ENCODE results near the gene STUB1. TPM values are rescaled to one million over a fixed set of nuclear protein-coding genes. Genes with fewer than 3 reads are reported as not detected.

Gene STUB1
- total RNA-seq, 1 donor from 2014 or later, result 78.3 TPM

DNA sequence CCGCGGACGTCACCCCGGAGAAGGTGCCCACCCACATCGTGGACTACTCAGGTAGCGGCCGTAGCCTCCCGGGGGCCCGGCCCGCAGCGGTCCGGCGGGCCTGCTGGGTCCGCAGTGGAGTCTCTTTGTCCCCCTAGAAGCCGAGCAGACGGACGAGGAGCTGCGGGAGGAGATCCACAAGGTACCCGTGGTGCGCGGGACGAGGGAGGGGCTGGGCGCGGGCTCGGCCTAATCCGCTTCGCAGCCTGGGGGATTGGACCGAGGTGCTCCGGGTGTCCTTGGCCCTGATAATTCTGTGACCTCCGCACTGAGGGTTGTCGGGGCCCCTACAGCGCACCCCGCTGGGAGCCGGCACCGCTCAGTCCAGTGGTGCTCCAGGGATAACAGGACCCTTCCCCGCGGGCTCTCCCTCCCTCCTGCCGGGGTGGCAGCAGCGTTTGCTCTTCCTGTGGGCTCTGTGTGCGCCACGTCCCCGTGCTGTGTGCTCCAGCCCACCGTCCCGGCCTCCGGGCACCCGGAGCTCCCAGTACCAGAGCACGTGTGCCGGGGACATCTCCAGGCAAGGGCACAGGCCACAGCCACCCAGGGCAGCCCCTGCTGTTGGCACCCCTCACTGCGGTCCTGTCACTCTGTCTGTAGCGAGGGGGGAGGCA is 11.6 kb upstream of the STUB1 start:
- no peaks in the 10 kb centered on the region for H3K36me3 Mint-ChIP-seq (ENCODE audit: unreplicated experiment)
- H3K27me3 Mint-ChIP-seq (ENCODE audit: unreplicated experiment), result peaks cover 2% of the 10 kb centered on the region
- peaks cover 2% of the 10 kb centered on the region for H3K4me1 Mint-ChIP-seq (ENCODE audit: low read depth, unreplicated experiment)
- peak overlapping the region; percentile 65 for H3K4me3 Mint-ChIP-seq (ENCODE audit: unreplicated experiment)
- no peak overlapping the region for H3K27ac Mint-ChIP-seq (ENCODE audit: unreplicated experiment)
- no peak for DNase-seq
- peaks cover 2% of the 10 kb centered on the region for H3K9me3 Mint-ChIP-seq (ENCODE audit: unreplicated experiment)
- TF ChIP-seq, protein P1, sequence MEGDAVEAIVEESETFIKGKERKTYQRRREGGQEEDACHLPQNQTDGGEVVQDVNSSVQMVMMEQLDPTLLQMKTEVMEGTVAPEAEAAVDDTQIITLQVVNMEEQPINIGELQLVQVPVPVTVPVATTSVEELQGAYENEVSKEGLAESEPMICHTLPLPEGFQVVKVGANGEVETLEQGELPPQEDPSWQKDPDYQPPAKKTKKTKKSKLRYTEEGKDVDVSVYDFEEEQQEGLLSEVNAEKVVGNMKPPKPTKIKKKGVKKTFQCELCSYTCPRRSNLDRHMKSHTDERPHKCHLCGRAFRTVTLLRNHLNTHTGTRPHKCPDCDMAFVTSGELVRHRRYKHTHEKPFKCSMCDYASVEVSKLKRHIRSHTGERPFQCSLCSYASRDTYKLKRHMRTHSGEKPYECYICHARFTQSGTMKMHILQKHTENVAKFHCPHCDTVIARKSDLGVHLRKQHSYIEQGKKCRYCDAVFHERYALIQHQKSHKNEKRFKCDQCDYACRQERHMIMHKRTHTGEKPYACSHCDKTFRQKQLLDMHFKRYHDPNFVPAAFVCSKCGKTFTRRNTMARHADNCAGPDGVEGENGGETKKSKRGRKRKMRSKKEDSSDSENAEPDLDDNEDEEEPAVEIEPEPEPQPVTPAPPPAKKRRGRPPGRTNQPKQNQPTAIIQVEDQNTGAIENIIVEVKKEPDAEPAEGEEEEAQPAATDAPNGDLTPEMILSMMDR (IDR thresholded peaks at IDR 0.05; ENCODE audit: partially characterized antibody, unreplicated experiment), result no peak

DNA sequence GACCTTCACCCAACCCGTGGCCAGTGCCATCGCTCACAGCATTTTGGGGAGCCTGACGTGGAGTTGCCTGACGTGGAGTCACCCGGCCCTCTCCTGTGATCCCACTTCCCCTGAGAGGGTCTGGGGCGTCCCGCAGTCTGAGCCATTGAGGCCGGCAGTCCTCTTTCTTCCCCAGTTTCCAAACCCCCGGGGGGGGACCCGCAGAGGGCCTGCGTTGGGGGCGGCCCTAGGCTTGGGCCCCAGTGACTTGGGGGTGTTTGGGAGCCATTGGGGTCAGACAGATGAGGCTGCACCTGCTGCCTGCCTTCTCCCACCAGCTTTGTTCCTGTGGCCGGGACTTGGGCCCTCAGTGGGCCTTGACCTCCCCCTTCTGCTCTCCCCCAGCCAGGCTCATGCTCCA is 10.5 kb upstream of the STUB1 start:
- H3K27me3 Mint-ChIP-seq (ENCODE audit: unreplicated experiment), result peaks cover 4% of the 10 kb centered on the region
- DNase-seq, result no peak
- no peak overlapping the region for H3K27ac Mint-ChIP-seq (ENCODE audit: unreplicated experiment)
- H3K36me3 Mint-ChIP-seq (ENCODE audit: unreplicated experiment), result no peaks in the 10 kb centered on the region
- TF ChIP-seq, protein P1 (IDR thresholded peaks at IDR 0.05; ENCODE audit: partially characterized antibody, unreplicated experiment), result no peak
- peaks cover 2% of the 10 kb centered on the region for H3K4me1 Mint-ChIP-seq (ENCODE audit: low read depth, unreplicated experiment)
- H3K4me3 Mint-ChIP-seq (ENCODE audit: unreplicated experiment), result no peak overlapping the region
- H3K9me3 Mint-ChIP-seq (ENCODE audit: unreplicated experiment), result peaks cover under 1% of the 10 kb centered on the region

DNA sequence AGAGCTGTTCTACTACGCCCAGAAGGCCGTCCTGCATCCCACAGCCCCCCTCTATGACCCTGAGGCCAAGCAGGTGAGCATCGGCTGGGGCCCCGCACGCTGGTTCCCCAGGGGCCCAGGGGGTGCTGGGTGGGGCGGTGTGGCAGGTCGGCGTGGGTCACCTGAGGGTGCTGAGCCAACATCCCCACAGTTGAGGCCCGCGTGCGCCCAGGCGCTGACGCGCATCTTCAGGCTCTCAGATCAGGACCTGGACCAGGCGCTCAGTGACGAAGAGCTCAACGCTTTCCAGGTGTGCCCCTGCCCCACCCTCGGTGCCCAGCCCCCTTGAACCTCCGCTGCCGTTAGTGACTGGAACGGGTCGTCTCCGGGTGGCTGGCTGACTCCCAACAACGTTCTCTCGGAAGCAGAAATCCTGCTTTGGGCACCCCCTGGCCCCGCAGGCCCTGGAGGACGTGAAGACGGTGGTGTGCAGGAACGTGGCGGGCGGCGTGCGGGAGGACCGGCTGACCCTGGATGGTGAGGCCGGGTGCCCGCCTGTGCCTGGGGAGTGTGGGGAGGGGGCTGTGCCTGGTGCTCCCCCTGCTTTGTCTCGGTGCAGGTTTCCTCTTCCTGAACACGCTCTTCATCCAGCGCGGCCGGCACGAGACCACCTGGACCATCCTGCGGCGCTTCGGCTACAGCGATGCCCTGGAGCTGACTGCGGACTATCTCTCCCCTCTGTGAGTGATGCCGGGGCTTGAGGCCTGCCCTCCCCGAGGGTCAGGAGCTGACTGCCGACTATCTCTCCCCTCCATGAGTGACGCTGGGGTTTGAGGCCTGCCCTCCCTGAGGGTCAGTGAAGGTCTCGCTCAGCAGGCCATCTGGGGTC is 9.5 kb upstream of the STUB1 start:
- TF ChIP-seq, protein P1 (IDR thresholded peaks at IDR 0.05; ENCODE audit: partially characterized antibody, unreplicated experiment), result no peak
- Mint-ChIP-seq H3K36me3 (ENCODE audit: unreplicated experiment) (no peaks in the 10 kb centered on the region), H3K9me3 (ENCODE audit: unreplicated experiment) (peaks cover 3% of the 10 kb centered on the region), H3K4me3 (ENCODE audit: unreplicated experiment) (no peak overlapping the region), H3K27ac (ENCODE audit: unreplicated experiment) (no peak overlapping the region), H3K27me3 (ENCODE audit: unreplicated experiment) (peaks cover 6% of the 10 kb centered on the region), H3K4me1 (ENCODE audit: low read depth, unreplicated experiment) (peaks cover 2% of the 10 kb centered on the region)
- DNase-seq, result no peak

DNA sequence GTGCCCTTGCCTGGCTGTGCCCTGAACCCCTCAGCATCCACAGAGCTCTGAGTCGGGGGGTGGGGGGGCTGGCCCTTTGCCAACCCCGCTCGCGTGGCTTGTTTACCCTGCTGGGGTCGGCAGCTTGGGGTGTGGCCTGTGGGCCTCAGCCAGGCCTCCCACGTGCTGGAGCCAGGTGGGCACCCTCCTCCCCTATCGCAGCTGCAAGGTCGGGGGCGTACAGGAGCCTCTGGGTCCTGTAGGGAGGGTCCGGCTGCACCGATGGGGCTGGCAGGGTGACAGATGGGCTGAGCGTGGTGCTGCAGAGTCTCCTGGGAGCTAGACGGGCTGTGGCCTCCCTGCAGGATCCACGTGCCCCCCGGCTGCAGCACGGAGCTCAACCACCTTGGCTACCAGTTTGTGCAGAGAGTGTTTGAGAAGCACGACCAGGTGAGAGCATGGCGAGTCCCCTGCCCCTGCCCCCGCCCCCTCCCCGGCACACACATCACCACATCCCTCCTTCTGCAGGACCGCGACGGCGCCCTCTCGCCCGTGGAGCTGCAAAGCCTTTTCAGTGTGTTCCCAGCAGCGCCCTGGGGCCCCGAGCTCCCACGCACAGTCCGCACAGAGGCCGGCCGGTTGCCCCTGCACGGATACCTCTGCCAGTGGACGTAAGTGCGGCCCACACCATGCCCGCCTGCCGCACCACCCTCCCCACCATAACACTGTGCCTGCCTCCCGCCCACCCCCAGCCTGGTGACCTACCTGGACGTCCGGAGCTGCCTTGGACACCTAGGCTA is 8.7 kb upstream of the STUB1 start:
- peaks cover 3% of the 10 kb centered on the region for H3K9me3 Mint-ChIP-seq (ENCODE audit: unreplicated experiment)
- no peaks in the 10 kb centered on the region for H3K36me3 Mint-ChIP-seq (ENCODE audit: unreplicated experiment)
- H3K4me3 Mint-ChIP-seq (ENCODE audit: unreplicated experiment), result no peak overlapping the region
- peaks cover 6% of the 10 kb centered on the region for H3K27me3 Mint-ChIP-seq (ENCODE audit: unreplicated experiment)
- H3K27ac Mint-ChIP-seq (ENCODE audit: unreplicated experiment), result no peak overlapping the region
- TF ChIP-seq, protein P1 (IDR thresholded peaks at IDR 0.05; ENCODE audit: partially characterized antibody, unreplicated experiment), result no peak
- peaks cover 2% of the 10 kb centered on the region for H3K4me1 Mint-ChIP-seq (ENCODE audit: low read depth, unreplicated experiment)
- no peak for DNase-seq

Data from glutamatergic neuron (in vitro differentiated cells).